Neural progenitor cell (in vitro differentiated cells): ENCODE measurements around the gene SNX8.

Source experiments
- CTCF ChIP-seq: fragments of 200-600 bp; sonication (generic); IDR thresholded peaks from 2 replicates; pipeline ENCODE4 v1.5.1; 2017; ENCODE audit warnings: antibody characterized with exemption, mild to moderate bottlenecking
- EZH2 ChIP-seq: fragments of 200-600 bp; sonication (generic); IDR thresholded peaks from 2 replicates; pipeline ENCODE4 v1.6.1; 2017; ENCODE audit warnings: antibody characterized with exemption, mild to moderate bottlenecking, moderate library complexity

- TF ChIP-seq CTCF = no peak
- no peak for TF ChIP-seq EZH2
Measured at GRCh38 chr7:2243458-2243857, 70.8 kb downstream of the SNX8 start.
